HL-60 (cell line): ENCODE data around the gene DHRS9.

Source experiments
- DNase-seq, 2 experiments: peaks; one replicate each; pipeline ENCODE4 v3.0.0-alpha.2; 2010 to 2020; ENCODE audit warnings: low read depth in 1 of 2, low spot score in 1 of 2
- H3K27ac ChIP-seq: fragments of 250-450 bp; sonication (Bioruptor Pico); replicated peaks from 2 replicates; pipeline ENCODE4 v1.5.1; 2020; ENCODE audit warnings: mild to moderate bottlenecking, moderate library complexity
- H3K27me3 ChIP-seq: fragments of 250-450 bp; sonication (Bioruptor Pico); 2 replicates; pipeline ENCODE4 v1.5.1; 2021; ENCODE audit warnings: mild to moderate bottlenecking, moderate library complexity; ENCODE audit not compliant: insufficient read depth, poor library complexity, severe bottlenecking
- H3K4me3 ChIP-seq: replicated peaks from 2 replicates; pipeline ENCODE4 v1.5.1; 2011; ENCODE audit warnings: mild to moderate bottlenecking, control low read depth, low read length; ENCODE audit not compliant: insufficient read depth
- GABPA ChIP-seq: IDR thresholded peaks from 2 replicates; pipeline ENCODE4 v1.6.1; 2012; ENCODE audit warnings: low read depth
- POLR2AphosphoS5 ChIP-seq: IDR thresholded peaks from 2 replicates; pipeline ENCODE4 v1.6.1; 2012; ENCODE audit warnings: low read depth
- SPI1 ChIP-seq: IDR thresholded peaks from 2 replicates; pipeline ENCODE4 v1.6.1; 2012; ENCODE audit warnings: low read depth, mild to moderate bottlenecking, borderline replicate concordance
- TF ChIP-seq, protein P1 (sequence below): IDR thresholded peaks from one replicate; pipeline ENCODE4 v1.5.1; 2011; ENCODE audit warnings: low read length, control low read depth, inconsistent platforms; ENCODE audit not compliant: insufficient read depth
- TF ChIP-seq, protein P2 (sequence below): IDR thresholded peaks from 2 replicates; pipeline ENCODE4 v1.6.1; 2012; ENCODE audit warnings: low read depth; ENCODE audit not compliant: insufficient replicate concordance

The DHRS9 gene

DNA sequence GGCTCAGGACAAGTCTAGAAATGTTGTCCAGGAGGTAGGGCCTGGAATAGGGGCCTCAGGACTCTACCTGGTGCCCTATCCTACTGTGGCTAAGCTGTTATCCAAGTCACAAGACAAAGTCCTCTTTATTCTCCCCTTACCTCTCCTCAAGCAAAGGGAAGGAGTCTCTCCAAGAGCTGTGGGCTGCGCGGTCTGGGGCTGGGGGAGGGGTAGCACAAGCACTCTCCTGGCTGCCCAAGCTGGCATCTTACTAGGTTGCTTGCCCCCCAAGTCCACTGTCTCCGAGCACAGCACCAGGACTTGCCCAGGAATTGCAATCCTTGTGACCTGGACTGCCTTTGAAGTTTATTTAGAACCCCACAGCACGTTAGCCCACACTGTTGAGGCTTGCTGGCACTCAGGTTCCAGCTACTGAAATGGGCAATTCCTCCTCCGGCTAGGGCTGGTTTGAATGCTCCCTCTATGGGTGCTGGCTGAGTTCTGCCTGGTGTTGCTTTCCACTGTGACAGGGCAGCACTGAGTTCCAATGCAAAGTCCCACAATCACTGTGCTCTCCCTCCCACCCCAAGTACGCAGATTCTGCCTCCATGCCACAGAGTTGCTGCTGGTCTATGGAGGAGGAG, 18.5 kb downstream of the DHRS9 start:
- Histone ChIP-seq H3K27ac (no peak overlapping the region), H3K4me3 (no peak overlapping the region), H3K27me3 (no peaks in the 10 kb centered on the region)
- no peak for DNase-seq
- TF ChIP-seq, protein P1, sequence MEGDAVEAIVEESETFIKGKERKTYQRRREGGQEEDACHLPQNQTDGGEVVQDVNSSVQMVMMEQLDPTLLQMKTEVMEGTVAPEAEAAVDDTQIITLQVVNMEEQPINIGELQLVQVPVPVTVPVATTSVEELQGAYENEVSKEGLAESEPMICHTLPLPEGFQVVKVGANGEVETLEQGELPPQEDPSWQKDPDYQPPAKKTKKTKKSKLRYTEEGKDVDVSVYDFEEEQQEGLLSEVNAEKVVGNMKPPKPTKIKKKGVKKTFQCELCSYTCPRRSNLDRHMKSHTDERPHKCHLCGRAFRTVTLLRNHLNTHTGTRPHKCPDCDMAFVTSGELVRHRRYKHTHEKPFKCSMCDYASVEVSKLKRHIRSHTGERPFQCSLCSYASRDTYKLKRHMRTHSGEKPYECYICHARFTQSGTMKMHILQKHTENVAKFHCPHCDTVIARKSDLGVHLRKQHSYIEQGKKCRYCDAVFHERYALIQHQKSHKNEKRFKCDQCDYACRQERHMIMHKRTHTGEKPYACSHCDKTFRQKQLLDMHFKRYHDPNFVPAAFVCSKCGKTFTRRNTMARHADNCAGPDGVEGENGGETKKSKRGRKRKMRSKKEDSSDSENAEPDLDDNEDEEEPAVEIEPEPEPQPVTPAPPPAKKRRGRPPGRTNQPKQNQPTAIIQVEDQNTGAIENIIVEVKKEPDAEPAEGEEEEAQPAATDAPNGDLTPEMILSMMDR = no peak
- TF ChIP-seq POLR2AphosphoS5 (no peak), SPI1 (no peak), GABPA (no peak)
- TF ChIP-seq, protein P2, sequence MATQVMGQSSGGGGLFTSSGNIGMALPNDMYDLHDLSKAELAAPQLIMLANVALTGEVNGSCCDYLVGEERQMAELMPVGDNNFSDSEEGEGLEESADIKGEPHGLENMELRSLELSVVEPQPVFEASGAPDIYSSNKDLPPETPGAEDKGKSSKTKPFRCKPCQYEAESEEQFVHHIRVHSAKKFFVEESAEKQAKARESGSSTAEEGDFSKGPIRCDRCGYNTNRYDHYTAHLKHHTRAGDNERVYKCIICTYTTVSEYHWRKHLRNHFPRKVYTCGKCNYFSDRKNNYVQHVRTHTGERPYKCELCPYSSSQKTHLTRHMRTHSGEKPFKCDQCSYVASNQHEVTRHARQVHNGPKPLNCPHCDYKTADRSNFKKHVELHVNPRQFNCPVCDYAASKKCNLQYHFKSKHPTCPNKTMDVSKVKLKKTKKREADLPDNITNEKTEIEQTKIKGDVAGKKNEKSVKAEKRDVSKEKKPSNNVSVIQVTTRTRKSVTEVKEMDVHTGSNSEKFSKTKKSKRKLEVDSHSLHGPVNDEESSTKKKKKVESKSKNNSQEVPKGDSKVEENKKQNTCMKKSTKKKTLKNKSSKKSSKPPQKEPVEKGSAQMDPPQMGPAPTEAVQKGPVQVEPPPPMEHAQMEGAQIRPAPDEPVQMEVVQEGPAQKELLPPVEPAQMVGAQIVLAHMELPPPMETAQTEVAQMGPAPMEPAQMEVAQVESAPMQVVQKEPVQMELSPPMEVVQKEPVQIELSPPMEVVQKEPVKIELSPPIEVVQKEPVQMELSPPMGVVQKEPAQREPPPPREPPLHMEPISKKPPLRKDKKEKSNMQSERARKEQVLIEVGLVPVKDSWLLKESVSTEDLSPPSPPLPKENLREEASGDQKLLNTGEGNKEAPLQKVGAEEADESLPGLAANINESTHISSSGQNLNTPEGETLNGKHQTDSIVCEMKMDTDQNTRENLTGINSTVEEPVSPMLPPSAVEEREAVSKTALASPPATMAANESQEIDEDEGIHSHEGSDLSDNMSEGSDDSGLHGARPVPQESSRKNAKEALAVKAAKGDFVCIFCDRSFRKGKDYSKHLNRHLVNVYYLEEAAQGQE = no peak

DNA sequence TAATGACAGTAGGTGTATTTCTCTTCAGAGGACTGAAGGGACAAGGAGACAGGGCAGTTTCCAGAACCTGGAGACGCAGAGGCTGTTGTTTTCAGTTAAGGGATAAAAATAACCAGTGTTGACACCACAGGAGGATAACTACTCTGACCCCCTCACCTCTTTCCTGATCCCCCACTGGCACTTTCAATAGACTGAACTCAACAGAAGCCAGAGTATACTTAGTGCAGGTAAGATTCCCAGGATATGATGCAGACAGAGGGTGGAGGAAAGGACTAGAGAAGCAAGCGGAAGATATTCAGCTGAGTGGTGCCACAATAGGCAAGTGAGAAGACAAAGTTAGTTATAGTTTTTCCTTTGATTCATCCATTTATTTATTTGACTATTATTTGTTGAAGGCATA, 19.8 kb downstream of the DHRS9 start:
- Histone ChIP-seq H3K4me3 (no peak overlapping the region), H3K27ac (no peak overlapping the region), H3K27me3 (no peaks in the 10 kb centered on the region)
- TF ChIP-seq POLR2AphosphoS5 = no peak
- no peak for TF ChIP-seq GABPA
- no peak for TF ChIP-seq SPI1
- TF ChIP-seq, protein P2 = no peak
- TF ChIP-seq, protein P1 = no peak
- DNase-seq = no peak

DNA sequence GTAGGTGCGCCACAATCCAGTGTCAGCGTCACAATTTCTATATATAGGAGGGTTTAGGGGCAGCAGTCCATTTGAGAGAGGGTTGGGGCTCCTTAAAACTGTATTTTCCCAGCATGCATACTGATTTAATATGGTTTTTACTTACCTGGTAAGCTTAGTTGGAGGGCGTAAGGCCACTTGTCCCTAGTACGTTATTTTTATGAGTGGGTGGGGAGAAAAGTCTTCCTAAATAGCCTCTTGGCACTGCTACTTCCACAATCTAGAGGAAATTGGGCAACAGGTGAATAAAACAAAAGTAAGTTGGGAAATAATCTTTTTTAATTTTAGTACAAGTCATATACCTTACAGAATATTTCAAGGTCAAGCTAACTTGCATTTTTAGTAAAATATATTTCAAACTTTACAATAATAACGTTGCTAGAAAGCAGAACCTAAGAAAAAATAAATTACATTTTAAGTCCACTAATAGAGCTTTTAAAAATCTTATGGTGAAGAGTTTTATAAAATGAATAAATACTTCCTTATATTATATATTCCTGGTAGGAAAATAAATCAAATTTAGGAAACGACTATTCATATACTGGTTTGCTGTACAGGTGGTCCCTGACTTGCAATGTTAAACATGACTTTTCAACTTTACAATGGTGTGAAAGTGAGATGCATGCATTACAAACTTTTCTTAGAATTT, 20.9 kb downstream of the DHRS9 start:
- DNase-seq = peak in 1 of 2 experiments; percentile 42
- no peaks in the 10 kb centered on the region for H3K27me3 ChIP-seq
- no peak overlapping the region for H3K4me3 ChIP-seq
- TF ChIP-seq SPI1 = peak; percentile 12; the same call in 1 of the 2 replicates
- TF ChIP-seq GABPA = no peak
- TF ChIP-seq, protein P1 = no peak
- peak overlapping the region; percentile 46 for H3K27ac ChIP-seq

DNA sequence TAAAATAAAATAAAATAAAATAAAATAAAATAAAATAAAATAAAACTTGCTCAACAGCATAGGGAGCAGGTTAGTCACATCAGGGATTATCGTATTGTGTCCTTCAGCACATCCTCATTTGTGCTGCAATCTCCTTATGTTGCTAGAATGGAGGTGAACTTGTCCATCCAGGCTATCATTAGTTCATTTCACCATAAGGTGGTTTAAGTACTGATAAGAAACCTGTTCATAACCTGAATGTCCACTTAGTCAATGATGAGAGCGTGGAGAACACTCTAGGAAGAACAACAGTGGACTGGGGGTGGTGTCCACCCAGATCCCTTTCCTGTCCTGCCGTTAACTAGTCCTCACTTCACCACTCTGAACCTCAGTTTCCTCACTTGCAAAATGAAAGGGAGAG, 21.9 kb downstream of the DHRS9 start:
- TF ChIP-seq POLR2AphosphoS5 (no peak), GABPA (no peak), SPI1 (no peak)
- TF ChIP-seq, protein P2 = no peak
- TF ChIP-seq, protein P1 = no peak
- no peaks in the 10 kb centered on the region for H3K27me3 ChIP-seq
- H3K4me3 ChIP-seq = no peak overlapping the region
- no peak for DNase-seq
- H3K27ac ChIP-seq = no peak overlapping the region
